Gastroesophageal sphincter (tissue), 4 donors: Measurements from ENCODE around the gene SLIT3. TPM values are rescaled to one million over a fixed set of nuclear protein-coding genes. Genes with fewer than 3 reads are reported as not detected.

ENCODE experiments used
- ATAC-seq: fragments of 150-250 bp; one replicate; pipeline ENCODE4 v1.9.1; 2016; ENCODE audit warnings: mild to moderate bottlenecking, moderate library complexity
- H3K27ac ChIP-seq, 4 donors: fragments of 200-600 bp; sonication (generic) in 3 of 4; 1 replicate in 3 of 4; 2 replicates in 1 of 4; pipeline ENCODE4 v1.5.1; 2016 to 2019
- H3K27me3 ChIP-seq: fragments of 200-600 bp; sonication (generic); one replicate; pipeline ENCODE4 v1.5.1; 2019
- H3K36me3 ChIP-seq, 2 donors: fragments of 200-600 bp; sonication (generic); one replicate each; pipeline ENCODE4 v1.5.1; 2019; ENCODE audit warnings: control low read depth in 1 of 2
- H3K4me1 ChIP-seq, 3 donors: fragments of 200-600 bp; sonication (generic); 1 replicate in 2 of 3; 2 replicates in 1 of 3; pipeline ENCODE4 v1.5.1; 2016 to 2019; ENCODE audit warnings: control low read depth in 2 of 3
- H3K4me3 ChIP-seq, 2 donors: fragments of 200-600 bp; sonication (generic); one replicate each; pipeline ENCODE4 v1.5.1; 2019; ENCODE audit warnings: mild to moderate bottlenecking in 1 of 2, moderate library complexity in 1 of 2
- H3K9me3 ChIP-seq, 3 donors: fragments of 200-600 bp; sonication (generic); one replicate each; pipeline ENCODE4 v1.5.1; 2017 to 2019; ENCODE audit warnings: control low read depth in 2 of 3
- EP300 ChIP-seq: sonication (generic); formaldehyde crosslinking; IDR thresholded peaks from one replicate; pipeline ENCODE4 v1.6.1; 2017; ENCODE audit warnings: antibody characterized with exemption, mild to moderate bottlenecking
- POLR2A ChIP-seq, 2 donors: fragments of 450-650 bp; IDR thresholded peaks; one replicate each; pipeline ENCODE4 v1.6.1; 2017; ENCODE audit warnings: antibody characterized with exemption in 2 of 2, mild to moderate bottlenecking in 2 of 2, moderate library complexity in 1 of 2
- POLR2AphosphoS5 ChIP-seq: sonication (generic); formaldehyde crosslinking; IDR thresholded peaks from one replicate; pipeline ENCODE4 v1.6.1; 2017; ENCODE audit warnings: antibody characterized with exemption
- WGBS, 2 donors: methylation state at CpG; one replicate each; pipeline ENCODE4 v1.1.5; 2018; ENCODE audit warnings: low coverage in 1 of 2; 5-methylcytosine and 5-hydroxymethylcytosine counted together
- total RNA-seq, 4 donors: library from RNA; depleted of rRNA; stranded (reverse); fragments of >200 nt; gene quantifications; one replicate each; pipeline ENCODE4 v1.1.0, GENCODE V29; 2016
- TF ChIP-seq, protein P1 (sequence below), 4 experiments: fragments of 200-600 bp in 2 of 4; fragments of 450-650 bp in 2 of 4; sonication (generic) in 1 of 4; IDR thresholded peaks; one replicate each; pipeline ENCODE4 v1.5.1; 2017 to 2019; ENCODE audit warnings: antibody characterized with exemption in 4 of 4, mild to moderate bottlenecking in 2 of 4, moderate library complexity in 2 of 4

Gene SLIT3
- total RNA-seq, 4 donors from 2014 or later = 29.6 to 76.3 (median 31.1) TPM

DNA sequence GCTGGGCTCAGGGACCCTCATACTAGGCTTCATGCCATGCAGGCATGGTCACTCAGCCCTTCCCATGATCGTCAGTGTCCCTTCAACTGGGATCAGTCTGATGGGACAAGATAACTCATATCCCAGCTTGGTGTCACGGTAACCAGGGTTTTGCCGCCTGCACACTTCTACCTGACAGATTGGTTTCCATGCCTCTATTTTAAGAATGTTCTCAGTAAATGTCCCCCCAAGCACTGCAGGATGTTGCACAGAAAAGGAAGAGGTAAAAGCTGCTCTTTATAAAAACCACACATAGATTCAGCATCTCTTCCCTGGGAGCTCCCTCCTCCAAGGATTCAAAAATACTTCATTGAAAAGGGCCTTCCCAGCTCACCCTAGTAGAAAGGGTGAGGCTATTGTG lies 56.1 kb downstream of the SLIT3 start:
- 100% methylated on average over 2 of the region's 3 CpGs; no CpG with 5 or more reads in 1 of the 2 donors for WGBS, 2 donors
- no peak overlapping the region for H3K27ac ChIP-seq
- TF ChIP-seq POLR2AphosphoS5 (no peak), POLR2A (IDR thresholded peaks at IDR 0.05) (no peak), EP300 (no peak)
- TF ChIP-seq, protein P1, sequence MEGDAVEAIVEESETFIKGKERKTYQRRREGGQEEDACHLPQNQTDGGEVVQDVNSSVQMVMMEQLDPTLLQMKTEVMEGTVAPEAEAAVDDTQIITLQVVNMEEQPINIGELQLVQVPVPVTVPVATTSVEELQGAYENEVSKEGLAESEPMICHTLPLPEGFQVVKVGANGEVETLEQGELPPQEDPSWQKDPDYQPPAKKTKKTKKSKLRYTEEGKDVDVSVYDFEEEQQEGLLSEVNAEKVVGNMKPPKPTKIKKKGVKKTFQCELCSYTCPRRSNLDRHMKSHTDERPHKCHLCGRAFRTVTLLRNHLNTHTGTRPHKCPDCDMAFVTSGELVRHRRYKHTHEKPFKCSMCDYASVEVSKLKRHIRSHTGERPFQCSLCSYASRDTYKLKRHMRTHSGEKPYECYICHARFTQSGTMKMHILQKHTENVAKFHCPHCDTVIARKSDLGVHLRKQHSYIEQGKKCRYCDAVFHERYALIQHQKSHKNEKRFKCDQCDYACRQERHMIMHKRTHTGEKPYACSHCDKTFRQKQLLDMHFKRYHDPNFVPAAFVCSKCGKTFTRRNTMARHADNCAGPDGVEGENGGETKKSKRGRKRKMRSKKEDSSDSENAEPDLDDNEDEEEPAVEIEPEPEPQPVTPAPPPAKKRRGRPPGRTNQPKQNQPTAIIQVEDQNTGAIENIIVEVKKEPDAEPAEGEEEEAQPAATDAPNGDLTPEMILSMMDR (IDR thresholded peaks at IDR 0.05) = no peak
- no peak for ATAC-seq
- no peak overlapping the region for H3K4me3 ChIP-seq
- no peaks in the 10 kb centered on the region for H3K9me3 ChIP-seq
- H3K4me1 ChIP-seq = peaks cover 0 to 12% (median 0%) of the 10 kb centered on the region in 3 donors
- H3K36me3 ChIP-seq = peaks cover 0 to 13% of the 10 kb centered on the region in 2 donors
- H3K27me3 ChIP-seq = no peaks in the 10 kb centered on the region

DNA sequence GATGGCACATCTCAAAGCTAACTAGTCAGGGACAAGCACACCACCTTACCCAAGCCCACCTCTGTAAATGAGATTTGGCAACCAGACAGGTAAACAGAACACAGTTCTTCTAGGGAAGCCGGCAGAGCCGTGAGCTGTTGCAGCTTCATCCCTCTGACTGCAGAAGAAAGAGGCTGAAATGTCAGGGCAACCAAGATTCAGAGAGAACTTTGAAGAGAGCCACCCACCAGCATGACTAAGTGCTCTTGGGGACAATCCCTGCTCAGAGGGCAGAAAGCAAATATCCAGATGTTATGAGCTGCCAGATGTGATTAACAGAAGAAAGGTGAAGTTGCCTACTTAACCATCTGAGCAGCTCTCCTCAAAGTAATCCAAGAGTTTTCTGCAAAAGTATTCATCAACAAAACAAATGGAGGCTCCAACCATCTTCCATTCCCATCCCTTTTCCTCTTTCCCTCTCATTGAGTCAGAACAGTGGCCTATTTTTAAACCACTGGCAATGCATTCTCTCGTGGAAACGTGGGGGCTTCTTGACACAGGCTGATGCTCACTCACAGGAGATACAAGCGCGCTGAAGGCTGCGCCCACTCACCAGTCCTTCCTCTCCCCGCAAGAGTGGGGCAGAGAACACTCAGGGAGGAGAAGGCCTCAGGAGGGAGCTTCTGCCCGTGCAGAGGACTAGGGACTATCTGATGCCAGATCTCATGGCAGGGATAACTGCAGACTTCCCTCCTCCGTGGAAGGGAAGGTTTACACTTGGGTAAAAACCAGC lies 57.1 kb downstream of the SLIT3 start:
- Histone ChIP-seq H3K4me3 (no peak overlapping the region), H3K36me3 (peaks cover 0 to 10% of the 10 kb centered on the region in 2 donors), H3K27ac (no peak overlapping the region), H3K27me3 (no peaks in the 10 kb centered on the region), H3K9me3 (no peaks in the 10 kb centered on the region), H3K4me1 (peaks cover 0 to 12% (median 0%) of the 10 kb centered on the region in 3 donors)
- WGBS, 2 donors = 76 to 78% methylated on average over 2 of the region's 10 CpGs
- TF ChIP-seq, protein P1 (IDR thresholded peaks at IDR 0.05) = no peak
- TF ChIP-seq POLR2A (IDR thresholded peaks at IDR 0.05) (no peak), POLR2AphosphoS5 (no peak), EP300 (no peak)
- ATAC-seq = no peak

DNA sequence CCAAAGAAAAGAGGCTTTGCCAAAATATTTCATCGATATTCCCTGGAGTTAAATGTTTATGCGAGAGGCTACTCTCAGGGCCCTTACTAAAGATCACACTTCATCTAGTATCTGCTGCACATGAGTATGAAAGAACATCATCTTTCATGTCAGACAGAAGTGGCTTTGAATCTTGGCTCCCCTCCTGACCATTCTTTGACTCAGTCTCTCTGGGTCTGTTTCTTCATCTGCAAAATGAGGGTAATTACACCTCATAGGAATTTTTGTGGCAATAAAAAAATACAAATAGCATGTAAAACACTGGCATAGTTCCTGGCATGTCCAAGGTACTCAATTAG lies 58.1 kb downstream of the SLIT3 start:
- Histone ChIP-seq H3K27me3 (no peaks in the 10 kb centered on the region), H3K9me3 (no peaks in the 10 kb centered on the region), H3K36me3 (peaks cover 0 to 10% of the 10 kb centered on the region in 2 donors), H3K4me3 (no peak overlapping the region), H3K27ac (no peak overlapping the region), H3K4me1 (peaks cover 0 to 7% (median 0%) of the 10 kb centered on the region in 3 donors)
- WGBS, 2 donors = 43 to 46% methylated on average over 2 of the region's 2 CpGs
- no peak for ATAC-seq
- TF ChIP-seq POLR2A (IDR thresholded peaks at IDR 0.05) = no peak
- TF ChIP-seq, protein P1 (IDR thresholded peaks at IDR 0.05) = no peak
- TF ChIP-seq EP300 = no peak
- no peak for TF ChIP-seq POLR2AphosphoS5

DNA sequence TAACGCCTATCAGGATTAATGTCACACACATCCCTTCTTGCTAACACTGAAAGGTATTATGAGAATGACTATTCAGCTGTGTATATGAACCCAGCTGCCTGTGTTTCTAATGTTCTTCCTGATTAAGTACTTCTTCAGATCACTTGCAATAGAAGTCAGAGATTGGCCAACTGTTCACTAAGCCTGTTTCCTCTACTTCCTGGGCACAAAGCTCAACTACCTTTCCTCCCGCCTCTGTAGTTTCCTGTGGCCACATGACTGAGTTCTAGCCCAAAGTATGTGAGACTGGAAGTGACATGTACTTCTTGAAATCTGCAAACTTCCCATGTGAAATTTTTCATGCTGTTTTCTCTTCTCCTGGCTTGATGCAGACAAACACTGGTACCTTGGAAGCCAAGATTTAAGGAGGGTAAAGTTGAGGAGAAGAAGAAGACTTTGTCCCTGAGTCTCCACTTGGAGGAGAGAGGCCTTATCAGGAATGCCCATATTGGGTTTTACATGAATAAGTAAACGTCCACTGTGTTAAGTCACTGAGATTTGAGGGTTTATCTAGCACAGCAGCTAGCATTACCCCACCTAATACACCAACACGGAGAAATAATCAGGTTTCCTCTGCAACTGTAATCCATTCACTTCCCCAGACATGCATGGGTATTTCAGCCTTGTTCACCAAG lies 58.6 kb downstream of the SLIT3 start:
- WGBS, 2 donors = 49 to 60% methylated on average over 3 to 4 of the region's 4 CpGs
- Histone ChIP-seq H3K27ac (no peak overlapping the region), H3K4me1 (peaks cover 0 to 7% (median 0%) of the 10 kb centered on the region in 3 donors), H3K4me3 (no peak overlapping the region), H3K36me3 (peaks cover 0 to 10% of the 10 kb centered on the region in 2 donors), H3K9me3 (no peaks in the 10 kb centered on the region), H3K27me3 (no peaks in the 10 kb centered on the region)
- TF ChIP-seq, protein P1 (IDR thresholded peaks at IDR 0.05) = no peak
- TF ChIP-seq POLR2A (IDR thresholded peaks at IDR 0.05) (no peak), POLR2AphosphoS5 (no peak), EP300 (no peak)
- ATAC-seq = no peak
